ENCODE measurements around the gene GSG1L2. TPM values are rescaled to one million over a fixed set of nuclear protein-coding genes. Genes with fewer than 3 reads are reported as not detected.

Gene GSG1L2
- total RNA-seq, 6 experiments from 2014 or later: not detected

- Histone ChIP-seq H3K4me1 (no peaks in the 10 kb centered on the region), H3K9me3 (no peaks in the 10 kb centered on the region), H3K27me3 (no peaks in the 10 kb centered on the region), H3K27ac (no peak overlapping the region), H3K36me3 (no peaks in the 10 kb centered on the region), H3K4me3 (no peak overlapping the region)
- DNase-seq (no peak), ATAC-seq (no peak)
- 75% methylated on average over 7 of the region's 7 CpGs for WGBS (ENCODE audit: insufficient coverage, low coverage, low lambda C conversion rate, missing lambda C conversion rate)
- intact Hi-C loops (cut with DNase I): no loop called here
- no peak for TF ChIP-seq POLR2A (IDR thresholded peaks at IDR 0.05)
- TF ChIP-seq, protein P1, sequence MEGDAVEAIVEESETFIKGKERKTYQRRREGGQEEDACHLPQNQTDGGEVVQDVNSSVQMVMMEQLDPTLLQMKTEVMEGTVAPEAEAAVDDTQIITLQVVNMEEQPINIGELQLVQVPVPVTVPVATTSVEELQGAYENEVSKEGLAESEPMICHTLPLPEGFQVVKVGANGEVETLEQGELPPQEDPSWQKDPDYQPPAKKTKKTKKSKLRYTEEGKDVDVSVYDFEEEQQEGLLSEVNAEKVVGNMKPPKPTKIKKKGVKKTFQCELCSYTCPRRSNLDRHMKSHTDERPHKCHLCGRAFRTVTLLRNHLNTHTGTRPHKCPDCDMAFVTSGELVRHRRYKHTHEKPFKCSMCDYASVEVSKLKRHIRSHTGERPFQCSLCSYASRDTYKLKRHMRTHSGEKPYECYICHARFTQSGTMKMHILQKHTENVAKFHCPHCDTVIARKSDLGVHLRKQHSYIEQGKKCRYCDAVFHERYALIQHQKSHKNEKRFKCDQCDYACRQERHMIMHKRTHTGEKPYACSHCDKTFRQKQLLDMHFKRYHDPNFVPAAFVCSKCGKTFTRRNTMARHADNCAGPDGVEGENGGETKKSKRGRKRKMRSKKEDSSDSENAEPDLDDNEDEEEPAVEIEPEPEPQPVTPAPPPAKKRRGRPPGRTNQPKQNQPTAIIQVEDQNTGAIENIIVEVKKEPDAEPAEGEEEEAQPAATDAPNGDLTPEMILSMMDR (IDR thresholded peaks at IDR 0.05): no peak
Observed at GRCh38 chr17:9860851-9861250, 39.0 kb upstream of the GSG1L2 start.

DNA sequence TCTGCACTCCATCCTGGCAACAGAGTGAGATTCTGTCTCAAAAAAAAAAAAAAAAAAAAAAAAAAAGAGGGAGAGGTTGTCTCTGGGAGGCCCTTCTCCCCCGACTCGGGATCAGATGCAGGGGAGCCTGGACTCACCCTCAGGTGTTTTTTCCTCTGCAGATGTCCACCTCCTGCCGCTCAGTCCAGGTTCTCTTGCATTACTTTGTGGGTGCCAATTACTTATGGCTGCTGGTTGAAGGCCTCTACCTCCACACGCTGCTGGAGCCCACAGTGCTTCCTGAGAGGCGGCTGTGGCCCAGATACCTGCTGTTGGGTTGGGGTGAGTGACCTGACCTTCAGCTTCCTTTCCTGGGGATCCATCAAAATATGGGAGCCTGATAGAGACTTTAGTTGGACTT is 37.9 kb upstream of the GSG1L2 start:
- Histone ChIP-seq H3K4me3 (no peak overlapping the region), H3K9me3 (no peaks in the 10 kb centered on the region), H3K36me3 (no peaks in the 10 kb centered on the region), H3K27me3 (no peaks in the 10 kb centered on the region), H3K4me1 (no peaks in the 10 kb centered on the region), H3K27ac (no peak overlapping the region)
- TF ChIP-seq, protein P1 (IDR thresholded peaks at IDR 0.05): no peak
- TF ChIP-seq POLR2A (IDR thresholded peaks at IDR 0.05): no peak
- 84% methylated on average over 4 of the region's 5 CpGs for WGBS (ENCODE audit: insufficient coverage, low coverage, low lambda C conversion rate, missing lambda C conversion rate)
- DNase-seq (no peak), ATAC-seq (no peak)
- intact Hi-C loops (cut with DNase I): no loop called here

GRCh38 chr17:9855036-9855435 is 33.2 kb upstream of the GSG1L2 start:
- Histone ChIP-seq H3K27ac (no peak overlapping the region), H3K4me3 (no peak overlapping the region), H3K27me3 (no peaks in the 10 kb centered on the region), H3K4me1 (peaks cover 0 to 3% (median 0%) of the 10 kb centered on the region in 4 donors), H3K36me3 (no peaks in the 10 kb centered on the region), H3K9me3 (no peaks in the 10 kb centered on the region)
- no peak for DNase-seq
- 66% methylated on average over 4 of the region's 4 CpGs for WGBS (ENCODE audit: insufficient coverage, low coverage, low lambda C conversion rate, missing lambda C conversion rate)
- no peak for ATAC-seq
- intact Hi-C loops (cut with DNase I): no loop called here
- TF ChIP-seq, protein P1 (IDR thresholded peaks at IDR 0.05): no peak
- no peak for TF ChIP-seq POLR2A (IDR thresholded peaks at IDR 0.05)

GRCh38 chr17:9854255-9854654 is 32.4 kb upstream of the GSG1L2 start:
- TF ChIP-seq, protein P1 (IDR thresholded peaks at IDR 0.05): no peak
- no peak for TF ChIP-seq POLR2A (IDR thresholded peaks at IDR 0.05)
- H3K36me3 ChIP-seq: no peaks in the 10 kb centered on the region
- H3K4me3 ChIP-seq: no peak overlapping the region
- peaks cover 0 to 3% (median 0%) of the 10 kb centered on the region in 4 donors for H3K4me1 ChIP-seq
- H3K9me3 ChIP-seq: no peaks in the 10 kb centered on the region
- H3K27me3 ChIP-seq: no peaks in the 10 kb centered on the region
- intact Hi-C loops (cut with DNase I): no loop called here
- DNase-seq: no peak
- H3K27ac ChIP-seq: no peak overlapping the region
- ATAC-seq: no peak
- WGBS (ENCODE audit: insufficient coverage, low coverage, low lambda C conversion rate, missing lambda C conversion rate): 58% methylated on average over 5 of the region's 5 CpGs

DNA sequence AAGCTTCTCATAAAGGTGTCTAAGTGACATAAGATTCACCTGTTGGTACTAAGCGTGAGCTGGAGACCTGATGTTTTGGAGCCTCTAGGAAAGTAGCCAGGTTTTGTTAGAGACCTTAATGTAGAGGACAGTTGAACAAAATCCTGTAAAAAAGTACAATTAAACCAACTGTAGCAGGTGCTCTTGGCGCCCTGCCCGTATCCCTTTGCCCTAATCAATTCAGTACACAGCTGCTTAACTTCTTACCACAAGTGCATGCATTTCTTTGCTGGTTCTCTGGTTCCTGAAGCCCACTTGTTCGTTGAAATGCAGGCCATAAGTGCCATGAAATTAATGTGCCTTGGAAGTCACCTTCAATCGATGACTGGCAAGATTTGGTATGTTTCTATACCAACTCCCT is 28.3 kb upstream of the GSG1L2 start:
- no peaks in the 10 kb centered on the region for H3K9me3 ChIP-seq
- peak; percentile 43 to 68 (median 56) for ATAC-seq
- WGBS (ENCODE audit: insufficient coverage, low coverage, low lambda C conversion rate, missing lambda C conversion rate): 29% methylated on average over 5 of the region's 5 CpGs
- H3K36me3 ChIP-seq: no peaks in the 10 kb centered on the region
- peaks cover 0 to 3% (median 0%) of the 10 kb centered on the region in 4 donors for H3K4me1 ChIP-seq
- intact Hi-C loops (cut with DNase I): no loop called here
- peak; percentile 55 to 68 (median 66) for DNase-seq
- no peak overlapping the region for H3K27ac ChIP-seq
- no peak for TF ChIP-seq POLR2A (IDR thresholded peaks at IDR 0.05)
- H3K27me3 ChIP-seq: no peaks in the 10 kb centered on the region
- no peak overlapping the region for H3K4me3 ChIP-seq

Measured in right lobe of liver (tissue), 6 donors.